IPS-20b (cell line): ENCODE data around the gene MAP3K5.

ENCODE experiments used
- H3K27ac ChIP-seq: one replicate; pipeline ENCODE4 v1.5.1; 2013; ENCODE audit warnings: low read length
- H3K27me3 ChIP-seq: 2 replicates; pipeline ENCODE4 v1.6.1; 2013; ENCODE audit warnings: mild to moderate bottlenecking, low read length, inconsistent platforms; ENCODE audit not compliant: insufficient read depth
- H3K36me3 ChIP-seq: 2 replicates; pipeline ENCODE4 v1.6.1; 2013; ENCODE audit warnings: low read depth, mild to moderate bottlenecking, inconsistent platforms, low read length, moderate library complexity; ENCODE audit not compliant: insufficient read depth
- H3K4me1 ChIP-seq: 2 replicates; pipeline ENCODE4 v1.6.1; 2013; ENCODE audit warnings: mild to moderate bottlenecking, control low read depth, inconsistent platforms, low read length, moderate library complexity; ENCODE audit not compliant: insufficient read depth
- H3K4me3 ChIP-seq: 2 replicates; pipeline ENCODE4 v1.5.1; 2013; ENCODE audit warnings: mild to moderate bottlenecking, low read length, inconsistent platforms
- H3K9ac ChIP-seq: 2 replicates; pipeline ENCODE4 v1.6.1; 2013; ENCODE audit warnings: low read depth, mild to moderate bottlenecking, inconsistent platforms, low read length, moderate library complexity
- H3K9me3 ChIP-seq: 2 replicates; pipeline ENCODE4 v1.6.1; 2013; ENCODE audit warnings: mild to moderate bottlenecking, low read depth, low read length, inconsistent platforms; ENCODE audit not compliant: insufficient read depth

The MAP3K5 gene

GRCh38 chr6:136643850-136644596 lies 148.3 kb downstream of the MAP3K5 start:
- Histone ChIP-seq H3K36me3 (no peaks in the 10 kb centered on the region), H3K4me3 (no peak overlapping the region), H3K27me3 (no peaks in the 10 kb centered on the region), H3K9ac (no peak overlapping the region), H3K9me3 (no peaks in the 10 kb centered on the region), H3K4me1 (0 out of 2 replicates have a peak, but pooled peaks cover 4% of the 10 kb centered on the region), H3K27ac (no peak overlapping the region)

GRCh38 chr6:136641873-136642465 lies 150.3 kb downstream of the MAP3K5 start:
- Histone ChIP-seq H3K4me1 (0 out of 2 replicates have a peak, but pooled peaks cover 4% of the 10 kb centered on the region), H3K27ac (no peak overlapping the region), H3K27me3 (no peaks in the 10 kb centered on the region), H3K4me3 (no peak overlapping the region), H3K9me3 (no peaks in the 10 kb centered on the region), H3K9ac (no peak overlapping the region), H3K36me3 (no peaks in the 10 kb centered on the region)

GRCh38 chr6:136641166-136641565 lies 151.1 kb downstream of the MAP3K5 start:
- H3K4me3 ChIP-seq: no peak overlapping the region
- no peaks in the 10 kb centered on the region for H3K9me3 ChIP-seq
- no peaks in the 10 kb centered on the region for H3K36me3 ChIP-seq
- H3K4me1 ChIP-seq: 0 out of 2 replicates have a peak, but pooled peaks cover 4% of the 10 kb centered on the region
- H3K9ac ChIP-seq: no peak overlapping the region
- H3K27ac ChIP-seq: no peak overlapping the region
- no peaks in the 10 kb centered on the region for H3K27me3 ChIP-seq

DNA sequence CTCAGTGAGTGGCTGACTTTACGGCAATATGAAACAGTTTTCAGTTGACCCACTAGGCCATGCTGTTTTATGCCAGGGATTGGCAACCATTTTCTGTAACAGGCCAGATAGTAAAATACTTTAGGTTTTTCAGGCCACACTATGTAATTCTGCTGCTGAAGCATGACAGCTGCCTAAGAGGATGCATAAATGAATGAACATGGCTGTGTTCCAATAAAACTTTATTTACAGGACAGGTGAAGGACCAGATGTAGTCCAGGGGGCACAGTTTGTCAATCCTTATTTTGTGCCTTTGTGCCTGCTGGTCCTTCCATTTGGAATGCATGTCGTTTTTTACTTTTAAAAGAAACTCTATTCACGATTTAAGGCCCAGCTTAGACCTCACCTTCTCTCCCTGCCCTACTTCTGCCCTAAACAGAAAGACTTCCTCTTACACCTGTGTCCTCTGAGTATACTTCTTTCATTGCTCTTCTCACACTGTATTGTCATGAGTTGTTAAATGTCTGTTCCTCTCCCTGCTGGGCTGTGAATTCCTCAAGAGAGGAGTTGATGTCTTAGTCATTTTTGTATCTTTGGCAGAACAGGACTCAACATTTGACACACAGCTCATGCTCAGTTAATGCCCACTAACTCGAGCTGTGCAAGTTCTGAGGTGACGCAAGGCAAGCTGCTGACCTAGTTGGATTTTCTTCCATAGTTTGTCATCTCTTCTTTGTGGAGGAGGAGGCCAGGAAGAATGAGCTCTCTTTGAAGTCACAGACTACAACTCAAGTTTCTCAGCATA lies 152.0 kb downstream of the MAP3K5 start:
- Histone ChIP-seq H3K9ac (no peak overlapping the region), H3K4me3 (no peak overlapping the region), H3K9me3 (no peaks in the 10 kb centered on the region), H3K4me1 (0 out of 2 replicates have a peak, but pooled peaks cover 4% of the 10 kb centered on the region), H3K36me3 (no peaks in the 10 kb centered on the region), H3K27ac (no peak overlapping the region), H3K27me3 (no peaks in the 10 kb centered on the region)

GRCh38 chr6:136639702-136640101 lies 152.6 kb downstream of the MAP3K5 start:
- H3K27ac ChIP-seq: no peak overlapping the region
- H3K9me3 ChIP-seq: no peaks in the 10 kb centered on the region
- H3K4me3 ChIP-seq: no peak overlapping the region
- no peaks in the 10 kb centered on the region for H3K27me3 ChIP-seq
- no peak overlapping the region for H3K9ac ChIP-seq
- 0 out of 2 replicates have a peak, but pooled peaks cover 4% of the 10 kb centered on the region for H3K4me1 ChIP-seq
- H3K36me3 ChIP-seq: no peaks in the 10 kb centered on the region

- Histone ChIP-seq H3K27me3 (no peaks in the 10 kb centered on the region), H3K4me1 (0 out of 2 replicates have a peak, but pooled peaks cover 3% of the 10 kb centered on the region), H3K9ac (no peak overlapping the region), H3K9me3 (no peaks in the 10 kb centered on the region), H3K4me3 (no peak overlapping the region), H3K36me3 (no peaks in the 10 kb centered on the region), H3K27ac (no peak overlapping the region)
Observed at GRCh38 chr6:136635615-136636014, 156.7 kb downstream of the MAP3K5 start.

DNA sequence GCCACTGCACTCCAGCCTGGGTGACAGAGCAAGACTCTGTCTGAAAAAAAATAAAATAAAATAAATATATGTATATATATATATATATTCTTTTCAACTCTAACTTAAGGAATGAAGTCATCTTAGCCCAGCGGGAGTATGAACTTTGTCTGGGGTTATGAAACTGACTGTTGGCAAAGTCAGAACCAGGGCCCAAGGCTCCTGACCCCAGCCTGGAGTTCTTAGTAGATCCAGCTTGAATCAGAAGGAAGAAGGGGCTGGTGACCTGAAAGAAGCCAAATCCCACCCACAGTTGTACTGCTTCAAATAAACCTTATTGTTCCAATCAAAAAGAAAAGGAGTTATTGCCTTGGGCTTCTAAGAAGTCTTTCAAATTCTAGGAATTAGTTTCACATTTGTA lies 158.9 kb downstream of the MAP3K5 start:
- Histone ChIP-seq H3K9ac (no peak overlapping the region), H3K27me3 (no peaks in the 10 kb centered on the region), H3K36me3 (no peaks in the 10 kb centered on the region), H3K9me3 (no peaks in the 10 kb centered on the region), H3K4me1 (no peaks in the 10 kb centered on the region), H3K27ac (no peak overlapping the region), H3K4me3 (no peak overlapping the region)

GRCh38 chr6:136628996-136629395 lies 163.3 kb downstream of the MAP3K5 start:
- no peaks in the 10 kb centered on the region for H3K36me3 ChIP-seq
- no peaks in the 10 kb centered on the region for H3K9me3 ChIP-seq
- H3K4me3 ChIP-seq: no peak overlapping the region
- H3K4me1 ChIP-seq: no peaks in the 10 kb centered on the region
- no peaks in the 10 kb centered on the region for H3K27me3 ChIP-seq
- no peak overlapping the region for H3K27ac ChIP-seq
- no peak overlapping the region for H3K9ac ChIP-seq

GRCh38 chr6:136627191-136627590 lies 165.1 kb downstream of the MAP3K5 start:
- H3K27ac ChIP-seq: no peak overlapping the region
- no peak overlapping the region for H3K4me3 ChIP-seq
- no peak overlapping the region for H3K9ac ChIP-seq
- H3K36me3 ChIP-seq: no peaks in the 10 kb centered on the region
- no peaks in the 10 kb centered on the region for H3K9me3 ChIP-seq
- H3K27me3 ChIP-seq: no peaks in the 10 kb centered on the region
- H3K4me1 ChIP-seq: no peaks in the 10 kb centered on the region

DNA sequence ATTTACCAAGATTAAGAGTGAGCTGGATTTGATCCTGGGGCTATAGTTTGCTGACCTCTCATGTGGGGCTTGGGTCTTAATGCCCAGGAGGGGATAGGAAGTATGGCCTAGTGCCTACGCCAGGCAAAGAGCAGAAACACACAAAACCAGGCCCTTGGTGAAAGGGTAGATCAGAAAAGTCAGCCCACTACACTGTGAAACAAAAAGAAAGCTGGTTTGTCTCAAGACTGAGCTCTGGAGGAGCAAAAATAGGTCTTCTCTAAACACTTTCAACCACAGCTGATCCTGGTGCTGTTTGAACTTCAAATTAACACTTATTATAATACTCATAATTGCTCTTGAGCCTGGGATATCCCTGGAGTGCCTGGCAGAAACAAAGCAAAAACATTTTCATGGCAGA lies 167.0 kb downstream of the MAP3K5 start:
- Histone ChIP-seq H3K9me3 (no peaks in the 10 kb centered on the region), H3K36me3 (no peaks in the 10 kb centered on the region), H3K27me3 (no peaks in the 10 kb centered on the region), H3K9ac (no peak overlapping the region), H3K4me3 (no peak overlapping the region), H3K4me1 (no peaks in the 10 kb centered on the region), H3K27ac (no peak overlapping the region)

- Histone ChIP-seq H3K27ac (no peak overlapping the region), H3K36me3 (no peaks in the 10 kb centered on the region), H3K9me3 (no peaks in the 10 kb centered on the region), H3K9ac (no peak overlapping the region), H3K4me1 (no peaks in the 10 kb centered on the region), H3K27me3 (no peaks in the 10 kb centered on the region), H3K4me3 (no peak overlapping the region)
Observed at GRCh38 chr6:136624347-136624746, 167.9 kb downstream of the MAP3K5 start.
